ENCODE measurements around the gene SLC35E4. TPM values are rescaled to one million over a fixed set of nuclear protein-coding genes. Genes with fewer than 3 reads are reported as not detected.

Gene SLC35E4
- total and polyA plus RNA-seq, 9 of the 15 experiments (the other 6 are each of a cell fraction or from before 2014, with no cell fraction given), result 0.06 to 2.3 (median 0.86) TPM; not detected in 1

DNA sequence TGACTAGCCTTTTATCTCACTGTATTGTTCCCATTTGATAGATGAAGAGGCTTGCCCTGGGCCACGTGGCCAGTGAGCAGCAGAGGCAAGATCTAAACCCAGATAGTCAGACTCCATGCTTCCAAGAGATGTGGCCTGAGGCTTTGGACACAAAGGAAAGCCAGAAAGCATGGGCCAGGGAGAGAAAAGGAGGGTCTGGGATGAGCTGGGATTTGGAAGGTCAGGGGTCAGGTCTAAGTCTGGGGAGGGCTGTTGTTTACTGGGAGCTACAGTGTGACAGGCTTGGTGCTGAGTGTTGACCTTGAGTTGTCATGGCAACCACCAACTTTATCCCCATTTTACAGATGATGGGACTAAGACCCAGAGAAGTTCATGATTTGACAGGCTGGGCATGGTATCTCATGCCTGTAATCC is 2.1 kb downstream of the SLC35E4 start (continued):
- TF ChIP-seq HMG20A (CRISPR knock-in tag; conservative IDR thresholded peaks at IDR 0.05) (no peak), MBD2 (IDR thresholded peaks at IDR 0.05; ENCODE audit: borderline replicate concordance, low read depth) (no peak), U2AF1 (optimal IDR thresholded peaks at IDR 0.05; ENCODE audit: low read depth, low read length) (no peak), FOXJ3 (CRISPR knock-in tag; IDR thresholded peaks at IDR 0.05) (peak; percentile 64; the same call in 1 of the 2 replicates), SMAD3 (CRISPR knock-in tag; conservative IDR thresholded peaks at IDR 0.05) (no peak), SMARCE1 (IDR thresholded peaks at IDR 0.05) (no peak), DACH1 (IDR thresholded peaks at IDR 0.05; ENCODE audit: partially characterized antibody) (no peak), MAZ (CRISPR knock-in tag; conservative IDR thresholded peaks at IDR 0.05 in 1 of 2, IDR thresholded peaks at IDR 0.05 in 1 of 2) (no peak), CHD4 (IDR thresholded peaks at IDR 0.05; ENCODE audit: insufficient read depth, insufficient replicate concordance, low read depth, low read length, poor library complexity, severe bottlenecking) (no peak), ZC3H11A (IDR thresholded peaks at IDR 0.05; ENCODE audit: low read depth, low read length) (no peak), KDM5B (IDR thresholded peaks at IDR 0.05; ENCODE audit: insufficient replicate concordance, low read depth, low read length) (no peak), SAP30 (IDR thresholded peaks at IDR 0.05; ENCODE audit: borderline replicate concordance, insufficient read depth, low read depth, low read length, poor library complexity, severe bottlenecking) (no peak), SIRT6 (IDR thresholded peaks at IDR 0.05; ENCODE audit: low read depth, low read length) (no peak), NFIC (IDR thresholded peaks at IDR 0.05) (no peak), KDM1A (IDR thresholded peaks at IDR 0.05) (0 out of 4 replicates have a peak, but pooled peaks of 1 of the 2 experiments have one; percentile 35), RBM25 (IDR thresholded peaks at IDR 0.05; ENCODE audit: low read depth, low read length, severe bottlenecking) (peak; percentile 54), FOXP1 (CRISPR knock-in tag; IDR thresholded peaks at IDR 0.05) (no peak), L3MBTL2 (IDR thresholded peaks at IDR 0.05) (peak; percentile 34; the same call in 1 of the 2 replicates), BCL6 (CRISPR knock-in tag; IDR thresholded peaks at IDR 0.05) (no peak), RFX5 (IDR thresholded peaks at IDR 0.05; ENCODE audit: low read depth, low read length) (no peak), ZBTB8A (IDR thresholded peaks at IDR 0.05; ENCODE audit: partially characterized antibody) (no peak), ZNF445 (CRISPR knock-in tag; IDR thresholded peaks at IDR 0.05; ENCODE audit: low read depth) (no peak), ZNF174 (CRISPR knock-in tag; IDR thresholded peaks at IDR 0.05) (no peak), SP2 (IDR thresholded peaks at IDR 0.05; ENCODE audit: extremely low read depth, low read depth, low read length, poor library complexity, severe bottlenecking) (no peak)
- TF ChIP-seq, protein P1, sequence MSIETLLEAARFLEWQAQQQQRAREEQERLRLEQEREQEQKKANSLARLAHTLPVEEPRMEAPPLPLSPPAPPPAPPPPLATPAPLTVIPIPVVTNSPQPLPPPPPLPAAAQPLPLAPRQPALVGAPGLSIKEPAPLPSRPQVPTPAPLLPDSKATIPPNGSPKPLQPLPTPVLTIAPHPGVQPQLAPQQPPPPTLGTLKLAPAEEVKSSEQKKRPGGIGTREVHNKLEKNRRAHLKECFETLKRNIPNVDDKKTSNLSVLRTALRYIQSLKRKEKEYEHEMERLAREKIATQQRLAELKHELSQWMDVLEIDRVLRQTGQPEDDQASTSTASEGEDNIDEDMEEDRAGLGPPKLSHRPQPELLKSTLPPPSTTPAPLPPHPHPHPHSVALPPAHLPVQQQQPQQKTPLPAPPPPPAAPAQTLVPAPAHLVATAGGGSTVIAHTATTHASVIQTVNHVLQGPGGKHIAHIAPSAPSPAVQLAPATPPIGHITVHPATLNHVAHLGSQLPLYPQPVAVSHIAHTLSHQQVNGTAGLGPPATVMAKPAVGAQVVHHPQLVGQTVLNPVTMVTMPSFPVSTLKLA (conservative IDR thresholded peaks at IDR 0.05), result peak in 1 of 2 experiments; percentile 68; a peak in 1 of 4 replicates
- TF ChIP-seq, protein P2, sequence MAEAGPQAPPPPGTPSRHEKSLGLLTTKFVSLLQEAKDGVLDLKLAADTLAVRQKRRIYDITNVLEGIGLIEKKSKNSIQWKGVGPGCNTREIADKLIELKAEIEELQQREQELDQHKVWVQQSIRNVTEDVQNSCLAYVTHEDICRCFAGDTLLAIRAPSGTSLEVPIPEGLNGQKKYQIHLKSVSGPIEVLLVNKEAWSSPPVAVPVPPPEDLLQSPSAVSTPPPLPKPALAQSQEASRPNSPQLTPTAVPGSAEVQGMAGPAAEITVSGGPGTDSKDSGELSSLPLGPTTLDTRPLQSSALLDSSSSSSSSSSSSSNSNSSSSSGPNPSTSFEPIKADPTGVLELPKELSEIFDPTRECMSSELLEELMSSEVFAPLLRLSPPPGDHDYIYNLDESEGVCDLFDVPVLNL (CRISPR knock-in tag; IDR thresholded peaks at IDR 0.05; ENCODE audit: low read depth), result no peak
- TF ChIP-seq, protein P3, sequence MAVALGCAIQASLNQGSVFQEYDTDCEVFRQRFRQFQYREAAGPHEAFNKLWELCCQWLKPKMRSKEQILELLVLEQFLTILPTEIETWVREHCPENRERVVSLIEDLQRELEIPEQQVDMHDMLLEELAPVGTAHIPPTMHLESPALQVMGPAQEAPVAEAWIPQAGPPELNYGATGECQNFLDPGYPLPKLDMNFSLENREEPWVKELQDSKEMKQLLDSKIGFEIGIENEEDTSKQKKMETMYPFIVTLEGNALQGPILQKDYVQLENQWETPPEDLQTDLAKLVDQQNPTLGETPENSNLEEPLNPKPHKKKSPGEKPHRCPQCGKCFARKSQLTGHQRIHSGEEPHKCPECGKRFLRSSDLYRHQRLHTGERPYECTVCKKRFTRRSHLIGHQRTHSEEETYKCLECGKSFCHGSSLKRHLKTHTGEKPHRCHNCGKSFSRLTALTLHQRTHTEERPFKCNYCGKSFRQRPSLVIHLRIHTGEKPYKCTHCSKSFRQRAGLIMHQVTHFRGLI (CRISPR knock-in tag; IDR thresholded peaks at IDR 0.05), result no peak
